PFSK-1 (cell line): ENCODE measurements around the gene CTSZ.

Source experiments
- POLR2AphosphoS5 ChIP-seq: IDR thresholded peaks from 2 replicates; pipeline ENCODE4 v1.6.1; 2012; ENCODE audit warnings: low read depth, mild to moderate bottlenecking, control low read depth, low read length, moderate library complexity
- TF ChIP-seq, protein P1 (sequence below), 2 experiments: IDR thresholded peaks; 2 replicates each; pipeline versions ENCODE4 v1.6.1 to v1.8.0; 2011 to 2012; ENCODE audit warnings: low read depth in 2 of 2, low read length in 2 of 2, control low read depth in 1 of 2, inconsistent platforms in 1 of 2, mild to moderate bottlenecking in 1 of 2, moderate library complexity in 1 of 2; ENCODE audit not compliant: insufficient read depth in 1 of 2

DNA sequence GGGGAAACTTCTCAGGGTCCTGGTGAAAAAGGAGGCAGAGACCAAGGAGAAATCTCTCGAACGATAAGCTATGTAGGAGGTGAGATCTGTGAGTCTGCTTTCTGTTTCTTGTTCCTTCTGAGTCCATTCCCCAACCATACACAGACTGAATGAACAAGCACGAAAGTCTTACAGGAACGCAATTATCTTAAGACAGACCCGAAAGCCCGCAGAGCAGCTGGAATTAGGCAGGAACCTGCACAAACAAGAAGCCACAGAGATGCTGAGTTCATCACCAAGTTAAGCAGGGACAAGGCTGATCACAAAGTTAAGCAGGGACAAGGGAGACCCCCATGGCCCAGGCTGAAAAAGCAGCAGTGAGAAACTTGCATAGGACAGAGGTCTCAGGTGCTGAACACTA lies 47.4 kb downstream of the CTSZ start:
- TF ChIP-seq POLR2AphosphoS5 = no peak
- TF ChIP-seq, protein P1, sequence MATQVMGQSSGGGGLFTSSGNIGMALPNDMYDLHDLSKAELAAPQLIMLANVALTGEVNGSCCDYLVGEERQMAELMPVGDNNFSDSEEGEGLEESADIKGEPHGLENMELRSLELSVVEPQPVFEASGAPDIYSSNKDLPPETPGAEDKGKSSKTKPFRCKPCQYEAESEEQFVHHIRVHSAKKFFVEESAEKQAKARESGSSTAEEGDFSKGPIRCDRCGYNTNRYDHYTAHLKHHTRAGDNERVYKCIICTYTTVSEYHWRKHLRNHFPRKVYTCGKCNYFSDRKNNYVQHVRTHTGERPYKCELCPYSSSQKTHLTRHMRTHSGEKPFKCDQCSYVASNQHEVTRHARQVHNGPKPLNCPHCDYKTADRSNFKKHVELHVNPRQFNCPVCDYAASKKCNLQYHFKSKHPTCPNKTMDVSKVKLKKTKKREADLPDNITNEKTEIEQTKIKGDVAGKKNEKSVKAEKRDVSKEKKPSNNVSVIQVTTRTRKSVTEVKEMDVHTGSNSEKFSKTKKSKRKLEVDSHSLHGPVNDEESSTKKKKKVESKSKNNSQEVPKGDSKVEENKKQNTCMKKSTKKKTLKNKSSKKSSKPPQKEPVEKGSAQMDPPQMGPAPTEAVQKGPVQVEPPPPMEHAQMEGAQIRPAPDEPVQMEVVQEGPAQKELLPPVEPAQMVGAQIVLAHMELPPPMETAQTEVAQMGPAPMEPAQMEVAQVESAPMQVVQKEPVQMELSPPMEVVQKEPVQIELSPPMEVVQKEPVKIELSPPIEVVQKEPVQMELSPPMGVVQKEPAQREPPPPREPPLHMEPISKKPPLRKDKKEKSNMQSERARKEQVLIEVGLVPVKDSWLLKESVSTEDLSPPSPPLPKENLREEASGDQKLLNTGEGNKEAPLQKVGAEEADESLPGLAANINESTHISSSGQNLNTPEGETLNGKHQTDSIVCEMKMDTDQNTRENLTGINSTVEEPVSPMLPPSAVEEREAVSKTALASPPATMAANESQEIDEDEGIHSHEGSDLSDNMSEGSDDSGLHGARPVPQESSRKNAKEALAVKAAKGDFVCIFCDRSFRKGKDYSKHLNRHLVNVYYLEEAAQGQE (IDR thresholded peaks at IDR 0.05; ENCODE audit: insufficient read depth in 1 of 2, low read depth in 2 of 2, low read length in 2 of 2) = no peak
